ENCODE data around the gene ADAMTS15. TPM values are rescaled to one million over a fixed set of nuclear protein-coding genes. Genes with fewer than 3 reads are reported as not detected.
"Not testable (repeated sequence)": the region's sequence is repeated elsewhere in the genome, so short reads cannot be mapped to it uniquely, and the experiment has no call there.

The ADAMTS15 gene
- total RNA-seq, 4 donors from 2014 or later: 1.6 to 8.2 (median 2.4) TPM

DNA sequence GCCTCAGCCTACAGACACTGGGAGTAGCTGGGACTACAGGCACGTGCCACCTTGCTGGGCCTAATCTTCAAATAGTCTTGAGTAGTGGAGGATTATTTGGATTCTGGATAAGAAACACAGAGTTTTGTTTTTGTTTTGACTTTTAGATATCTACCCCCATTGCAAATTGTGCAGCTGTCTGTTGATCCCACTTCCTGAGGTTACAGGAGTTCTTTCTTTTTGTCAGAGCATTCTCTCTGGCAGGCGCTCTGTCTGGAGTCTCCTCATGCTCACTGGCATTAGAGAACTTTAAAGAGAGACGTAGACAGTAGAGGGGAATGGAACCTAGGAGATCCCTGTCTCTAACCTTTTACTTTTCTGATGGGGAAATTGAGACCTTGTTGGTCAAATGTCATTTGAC, 12.3 kb upstream of the ADAMTS15 start:
- no peaks in the 10 kb centered on the region for H3K9me3 ChIP-seq
- in situ Hi-C loops (cut with MboI; ENCODE audit: low pct_ligation_motif_present in 1 of 4, low pct_unique_long_range_greater_than_20kb in 1 of 4, low sequenced_read_pairs in 3 of 4): loop anchor here in 3 of 4 donors (5.0 to 25.0 kb wide), 3 partner anchors 226 to 429 kb away; no protein-coding TSS in a partner anchor

DNA sequence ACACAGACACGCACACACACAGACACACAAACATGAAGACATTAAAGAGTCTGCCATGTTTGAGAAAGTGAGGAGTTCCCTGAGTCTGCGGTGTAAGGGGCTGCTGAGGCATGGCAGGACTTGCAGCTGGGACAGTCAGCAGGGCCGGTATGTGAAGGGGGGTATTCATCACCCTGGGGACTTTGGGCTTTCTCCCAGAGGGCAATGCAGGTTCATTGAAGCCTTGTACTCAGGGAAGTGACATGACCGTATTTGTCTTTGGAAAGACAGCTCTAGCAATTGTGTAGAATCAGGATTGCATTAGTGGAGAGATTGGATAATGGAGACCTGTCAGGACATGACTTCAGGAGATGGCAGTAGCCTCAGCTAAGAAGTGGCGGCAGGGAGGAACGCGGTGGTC, 10.6 kb upstream of the ADAMTS15 start:
- WGBS, 2 donors (ENCODE audit: low coverage in 1 of 2): 87 to 98% methylated on average over 5 to 7 of the region's 7 CpGs
- no peaks in the 10 kb centered on the region for H3K9me3 ChIP-seq
- intact Hi-C loops (cut with DNase I; ENCODE audit: low total_unique reads): loop anchor here (1.0 to 10.0 kb wide), 2 partner anchors 187 to 421 kb away; no protein-coding TSS in a partner anchor
- H3K36me3 ChIP-seq: no peaks in the 10 kb centered on the region
- no peaks in the 10 kb centered on the region for H3K27me3 ChIP-seq
- no peak overlapping the region for H3K4me3 ChIP-seq
- DNase-seq: no peak
- H3K4me1 ChIP-seq: peaks cover 5 to 10% (median 7%) of the 10 kb centered on the region in 4 donors
- H3K27ac ChIP-seq: no peak overlapping the region
- in situ Hi-C loops (cut with MboI; ENCODE audit: low pct_ligation_motif_present in 1 of 4, low pct_unique_long_range_greater_than_20kb in 1 of 4, low sequenced_read_pairs in 3 of 4): loop anchor here in 3 of 4 donors (5.0 to 25.0 kb wide), 3 partner anchors 224 to 427 kb away; no protein-coding TSS in a partner anchor
- TF ChIP-seq, protein P1, sequence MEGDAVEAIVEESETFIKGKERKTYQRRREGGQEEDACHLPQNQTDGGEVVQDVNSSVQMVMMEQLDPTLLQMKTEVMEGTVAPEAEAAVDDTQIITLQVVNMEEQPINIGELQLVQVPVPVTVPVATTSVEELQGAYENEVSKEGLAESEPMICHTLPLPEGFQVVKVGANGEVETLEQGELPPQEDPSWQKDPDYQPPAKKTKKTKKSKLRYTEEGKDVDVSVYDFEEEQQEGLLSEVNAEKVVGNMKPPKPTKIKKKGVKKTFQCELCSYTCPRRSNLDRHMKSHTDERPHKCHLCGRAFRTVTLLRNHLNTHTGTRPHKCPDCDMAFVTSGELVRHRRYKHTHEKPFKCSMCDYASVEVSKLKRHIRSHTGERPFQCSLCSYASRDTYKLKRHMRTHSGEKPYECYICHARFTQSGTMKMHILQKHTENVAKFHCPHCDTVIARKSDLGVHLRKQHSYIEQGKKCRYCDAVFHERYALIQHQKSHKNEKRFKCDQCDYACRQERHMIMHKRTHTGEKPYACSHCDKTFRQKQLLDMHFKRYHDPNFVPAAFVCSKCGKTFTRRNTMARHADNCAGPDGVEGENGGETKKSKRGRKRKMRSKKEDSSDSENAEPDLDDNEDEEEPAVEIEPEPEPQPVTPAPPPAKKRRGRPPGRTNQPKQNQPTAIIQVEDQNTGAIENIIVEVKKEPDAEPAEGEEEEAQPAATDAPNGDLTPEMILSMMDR (IDR thresholded peaks at IDR 0.05): no peak
- no peak for TF ChIP-seq POLR2AphosphoS5 (IDR thresholded peaks at IDR 0.05)
- no peak for TF ChIP-seq EP300 (IDR thresholded peaks at IDR 0.05; ENCODE audit: low read depth)
- TF ChIP-seq POLR2A (IDR thresholded peaks at IDR 0.05): no peak

More for the DNA sequence above, 12.3 kb upstream of the ADAMTS15 start:
- intact Hi-C loops (cut with DNase I; ENCODE audit: low total_unique reads): loop anchor here (10.0 kb wide), 1 partner anchor 189 kb away; no protein-coding TSS in a partner anchor
- H3K27ac ChIP-seq: no peak overlapping the region
- no peak overlapping the region for H3K4me3 ChIP-seq
- 44 to 79% methylated on average over 1 to 3 of the region's 3 CpGs for WGBS, 2 donors (ENCODE audit: low coverage in 1 of 2)
- no peaks in the 10 kb centered on the region for H3K27me3 ChIP-seq
- TF ChIP-seq EP300 (IDR thresholded peaks at IDR 0.05; ENCODE audit: low read depth) (no peak), POLR2AphosphoS5 (IDR thresholded peaks at IDR 0.05) (no peak), POLR2A (IDR thresholded peaks at IDR 0.05) (no peak)
- TF ChIP-seq, protein P1 (IDR thresholded peaks at IDR 0.05): no peak
- DNase-seq: no peak
- H3K36me3 ChIP-seq: no peaks in the 10 kb centered on the region
- peaks cover 5 to 10% (median 7%) of the 10 kb centered on the region in 4 donors for H3K4me1 ChIP-seq

DNA sequence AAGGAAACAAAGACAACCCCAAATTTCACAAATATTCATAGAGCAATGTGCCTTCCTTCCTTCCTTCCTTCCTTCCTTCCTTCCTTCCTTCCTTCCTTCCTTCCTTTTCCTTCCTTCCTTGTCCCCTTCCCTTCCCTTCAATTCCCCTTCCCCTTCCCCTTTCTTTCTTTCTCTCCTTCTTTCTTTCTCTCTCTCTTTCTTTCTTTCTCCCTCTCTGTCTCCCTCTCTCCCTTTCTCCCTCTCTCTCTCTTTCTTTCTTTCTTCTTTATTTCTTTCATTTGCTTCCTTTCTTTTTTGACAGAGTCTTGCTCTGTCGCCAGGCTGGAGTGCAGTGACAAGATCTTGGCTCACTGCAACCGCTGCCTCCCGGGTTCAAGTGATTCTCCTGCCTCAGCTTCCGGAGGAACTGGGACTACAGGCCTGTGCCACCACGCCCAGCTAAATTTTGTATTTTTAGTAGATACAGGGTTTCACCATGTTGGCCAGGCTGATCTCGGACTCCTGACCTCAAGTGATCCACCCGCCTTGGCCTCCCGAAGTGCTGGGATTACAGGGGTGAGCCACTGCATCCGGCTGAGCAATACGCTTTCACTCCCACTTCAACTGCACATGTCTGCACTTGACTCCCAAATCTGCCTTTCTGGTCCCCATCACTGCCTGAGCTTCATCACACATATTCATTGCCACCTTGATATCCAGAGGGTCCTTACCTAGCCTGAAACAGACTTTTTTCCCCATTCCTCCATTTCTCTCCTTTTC, 9.9 kb upstream of the ADAMTS15 start:
- not testable (repeated sequence) for H3K9me3 ChIP-seq, H3K27me3 ChIP-seq, H3K27ac ChIP-seq, DNase-seq, H3K36me3 ChIP-seq, H3K4me1 ChIP-seq, H3K4me3 ChIP-seq
- WGBS, 2 donors (ENCODE audit: low coverage in 1 of 2): 86 to 92% methylated on average over 9 to 10 of the region's 10 CpGs
- in situ Hi-C loops (cut with MboI; ENCODE audit: low pct_ligation_motif_present in 1 of 4, low pct_unique_long_range_greater_than_20kb in 1 of 4, low sequenced_read_pairs in 3 of 4) (loop anchor here in 3 of 4 donors (5.0 to 25.0 kb wide), 3 partner anchors 224 to 426 kb away; no protein-coding TSS in a partner anchor), intact Hi-C loops (cut with DNase I; ENCODE audit: low total_unique reads) (loop anchor here (10.0 kb wide), 1 partner anchor 186 kb away; no protein-coding TSS in a partner anchor)

DNA sequence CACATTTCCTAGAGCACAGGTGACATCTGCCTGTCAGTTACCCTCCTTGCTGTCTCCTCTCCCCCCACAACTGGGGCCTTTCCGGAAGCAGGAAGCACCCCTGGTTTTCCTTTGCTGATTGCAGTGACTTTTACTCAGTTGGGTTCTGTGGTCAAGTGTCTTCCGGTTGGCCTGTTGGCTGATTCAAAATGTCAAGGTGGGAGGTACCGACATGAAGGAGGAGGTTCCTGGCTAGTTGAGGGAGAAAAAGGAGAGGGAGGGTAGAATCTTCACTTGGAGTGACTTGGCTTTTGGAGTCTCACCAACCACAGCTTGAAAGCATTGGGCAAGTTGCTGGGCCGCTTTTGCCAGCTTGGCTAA, 9.3 kb upstream of the ADAMTS15 start:
- TF ChIP-seq POLR2A (IDR thresholded peaks at IDR 0.05): no peak
- no peak for TF ChIP-seq POLR2AphosphoS5 (IDR thresholded peaks at IDR 0.05)
- TF ChIP-seq, protein P1 (IDR thresholded peaks at IDR 0.05): no peak
- no peak for TF ChIP-seq EP300 (IDR thresholded peaks at IDR 0.05; ENCODE audit: low read depth)
- in situ Hi-C loops (cut with MboI; ENCODE audit: low pct_ligation_motif_present in 1 of 4, low pct_unique_long_range_greater_than_20kb in 1 of 4, low sequenced_read_pairs in 3 of 4) (loop anchor here in 3 of 4 donors (5.0 to 25.0 kb wide), 3 partner anchors 223 to 426 kb away; no protein-coding TSS in a partner anchor), intact Hi-C loops (cut with DNase I; ENCODE audit: low total_unique reads) (loop anchor here (10.0 kb wide), 1 partner anchor 186 kb away; no protein-coding TSS in a partner anchor)

More for the DNA sequence above, 9.3 kb upstream of the ADAMTS15 start:
- H3K36me3 ChIP-seq: no peaks in the 10 kb centered on the region
- H3K9me3 ChIP-seq: no peaks in the 10 kb centered on the region
- 67 to 75% methylated on average over 1 to 4 of the region's 4 CpGs for WGBS, 2 donors (ENCODE audit: low coverage in 1 of 2)
- DNase-seq: no peak
- H3K27ac ChIP-seq: no peak overlapping the region
- H3K4me3 ChIP-seq: no peak overlapping the region
- no peaks in the 10 kb centered on the region for H3K27me3 ChIP-seq
- H3K4me1 ChIP-seq: peaks cover 5 to 10% (median 7%) of the 10 kb centered on the region in 4 donors
